ENCODE results near the gene VWA5B1. TPM values are rescaled to one million over a fixed set of nuclear protein-coding genes. Genes with fewer than 3 reads are reported as not detected.

Gene VWA5B1
- total RNA-seq, 1 experiment from 2014 or later, result not detected

DNA sequence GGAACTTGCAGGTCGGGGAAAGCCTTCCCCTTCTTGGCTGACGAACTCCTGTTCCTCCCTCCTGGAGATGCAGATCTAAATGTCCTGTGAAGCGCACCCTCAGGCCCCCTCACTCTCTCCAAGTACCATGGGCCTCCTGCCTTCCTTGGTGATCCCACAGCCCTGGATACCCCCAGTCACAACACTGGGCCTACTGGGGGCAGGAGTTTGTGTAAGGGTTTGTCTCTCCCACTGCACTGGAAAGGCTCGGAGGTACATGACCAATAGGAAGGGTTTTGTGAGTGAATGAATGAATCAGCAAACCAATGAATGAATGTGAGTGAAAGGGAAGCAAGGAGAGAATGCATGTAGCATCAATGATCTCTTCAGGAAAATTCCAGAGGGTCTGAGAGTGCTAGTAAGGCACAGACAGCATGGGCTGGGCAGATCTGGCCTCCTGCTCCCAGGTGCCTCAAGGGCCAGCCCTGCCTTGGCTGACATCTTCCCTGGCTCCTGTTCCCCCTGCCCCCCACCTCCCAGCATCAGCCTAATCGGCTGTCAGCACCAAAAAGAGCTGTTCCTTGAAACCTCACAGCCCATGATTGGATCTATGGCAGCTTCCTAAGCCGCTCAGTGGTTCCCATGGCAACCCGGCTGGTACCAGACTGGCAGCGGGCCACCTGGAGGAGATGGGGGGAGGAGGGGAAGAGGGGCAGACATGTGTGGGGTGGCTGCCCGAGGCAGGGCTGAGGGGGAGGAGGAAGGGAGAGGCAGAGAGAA, 95.8 kb downstream of the VWA5B1 start:
- Mint-ChIP-seq H3K9me3 (ENCODE audit: low read depth, unreplicated experiment) (no peaks in the 10 kb centered on the region), H3K4me3 (ENCODE audit: low read depth, unreplicated experiment) (no peak overlapping the region), H3K4me1 (ENCODE audit: low read depth, unreplicated experiment) (no peaks in the 10 kb centered on the region), H3K36me3 (ENCODE audit: insufficient read depth, unreplicated experiment) (no peaks in the 10 kb centered on the region), H3K27me3 (ENCODE audit: unreplicated experiment) (peaks cover 66% of the 10 kb centered on the region), H3K27ac (ENCODE audit: unreplicated experiment) (no peak overlapping the region)
- no TSS peak for BruUV-seq (replicated peaks)
- CTCF ChIA-PET, result no interaction called here
- no peak for DNase-seq
- intact Hi-C loops (cut with micrococcal nuclease; ENCODE audit: unreplicated experiment), result no loop called here
- TF ChIP-seq, protein P1, sequence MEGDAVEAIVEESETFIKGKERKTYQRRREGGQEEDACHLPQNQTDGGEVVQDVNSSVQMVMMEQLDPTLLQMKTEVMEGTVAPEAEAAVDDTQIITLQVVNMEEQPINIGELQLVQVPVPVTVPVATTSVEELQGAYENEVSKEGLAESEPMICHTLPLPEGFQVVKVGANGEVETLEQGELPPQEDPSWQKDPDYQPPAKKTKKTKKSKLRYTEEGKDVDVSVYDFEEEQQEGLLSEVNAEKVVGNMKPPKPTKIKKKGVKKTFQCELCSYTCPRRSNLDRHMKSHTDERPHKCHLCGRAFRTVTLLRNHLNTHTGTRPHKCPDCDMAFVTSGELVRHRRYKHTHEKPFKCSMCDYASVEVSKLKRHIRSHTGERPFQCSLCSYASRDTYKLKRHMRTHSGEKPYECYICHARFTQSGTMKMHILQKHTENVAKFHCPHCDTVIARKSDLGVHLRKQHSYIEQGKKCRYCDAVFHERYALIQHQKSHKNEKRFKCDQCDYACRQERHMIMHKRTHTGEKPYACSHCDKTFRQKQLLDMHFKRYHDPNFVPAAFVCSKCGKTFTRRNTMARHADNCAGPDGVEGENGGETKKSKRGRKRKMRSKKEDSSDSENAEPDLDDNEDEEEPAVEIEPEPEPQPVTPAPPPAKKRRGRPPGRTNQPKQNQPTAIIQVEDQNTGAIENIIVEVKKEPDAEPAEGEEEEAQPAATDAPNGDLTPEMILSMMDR (IDR thresholded peaks at IDR 0.05; ENCODE audit: unreplicated experiment), result no peak

DNA sequence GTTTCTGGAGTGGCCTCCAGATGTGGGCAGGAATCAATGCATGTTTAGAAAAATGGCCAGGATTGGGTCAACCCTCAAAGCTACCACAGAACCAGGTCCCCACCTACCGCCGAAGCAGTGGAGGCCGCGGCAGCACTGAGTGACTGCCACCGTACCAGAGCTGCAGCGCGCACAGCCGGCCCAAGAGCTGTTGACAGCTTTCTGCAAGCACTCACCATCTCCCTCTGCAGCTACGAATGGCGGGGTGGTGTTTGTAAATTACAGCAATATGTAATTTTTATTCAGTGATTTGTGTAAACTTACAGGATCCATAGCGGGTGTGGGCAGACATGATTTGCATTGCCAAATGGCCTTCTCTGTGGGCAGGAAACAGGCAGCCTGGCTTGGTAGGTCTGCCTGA, 98.9 kb downstream of the VWA5B1 start:
- peaks cover 6% of the 10 kb centered on the region for H3K9me3 Mint-ChIP-seq (ENCODE audit: low read depth, unreplicated experiment)
- DNase-seq, result no peak
- H3K27me3 Mint-ChIP-seq (ENCODE audit: unreplicated experiment), result peaks cover 73% of the 10 kb centered on the region
- TF ChIP-seq, protein P1 (IDR thresholded peaks at IDR 0.05; ENCODE audit: unreplicated experiment), result no peak
- H3K4me1 Mint-ChIP-seq (ENCODE audit: low read depth, unreplicated experiment), result no peaks in the 10 kb centered on the region
- intact Hi-C loops (cut with micrococcal nuclease; ENCODE audit: unreplicated experiment), result no loop called here
- CTCF ChIA-PET, result no interaction called here
- no peak overlapping the region for H3K4me3 Mint-ChIP-seq (ENCODE audit: low read depth, unreplicated experiment)
- no TSS peak for BruUV-seq (replicated peaks)
- H3K27ac Mint-ChIP-seq (ENCODE audit: unreplicated experiment), result no peak overlapping the region
- no peaks in the 10 kb centered on the region for H3K36me3 Mint-ChIP-seq (ENCODE audit: insufficient read depth, unreplicated experiment)

DNA sequence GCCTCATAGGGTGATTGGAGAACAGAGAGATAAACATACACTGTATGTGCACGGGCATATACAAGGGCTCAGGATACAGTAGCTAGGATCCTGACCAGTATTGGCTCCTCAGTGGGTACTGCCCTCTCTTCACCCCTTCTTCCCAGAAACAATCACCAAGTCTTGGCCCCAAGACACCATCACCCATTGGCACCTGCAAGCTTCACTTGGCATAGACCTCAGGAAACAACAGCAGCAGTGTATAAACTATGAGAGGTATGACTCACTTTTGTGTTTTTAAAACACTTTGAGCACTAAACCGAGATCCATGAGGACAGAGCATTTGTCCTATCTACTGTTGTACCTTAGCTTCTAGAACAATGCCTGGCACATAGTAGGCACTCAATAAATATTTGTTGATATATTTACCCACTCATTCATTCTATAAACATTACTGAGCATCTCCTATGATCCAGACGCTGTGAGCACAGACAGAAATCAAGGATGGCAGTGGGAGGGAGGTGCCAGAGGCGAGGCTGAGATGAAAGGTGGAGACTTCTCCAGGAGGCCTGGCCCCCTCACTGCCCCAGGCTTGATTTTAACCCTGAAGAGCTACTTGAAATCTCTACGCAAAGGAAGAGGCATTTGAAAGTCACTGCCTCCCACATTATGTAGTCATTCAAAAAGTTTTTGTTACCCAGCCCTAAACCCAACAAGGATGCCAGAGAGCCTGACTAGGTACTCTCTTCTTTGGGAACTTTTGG, 100.1 kb downstream of the VWA5B1 start:
- H3K4me1 Mint-ChIP-seq (ENCODE audit: low read depth, unreplicated experiment), result no peaks in the 10 kb centered on the region
- DNase-seq, result no peak
- no peak overlapping the region for H3K4me3 Mint-ChIP-seq (ENCODE audit: low read depth, unreplicated experiment)
- no peaks in the 10 kb centered on the region for H3K36me3 Mint-ChIP-seq (ENCODE audit: insufficient read depth, unreplicated experiment)
- intact Hi-C loops (cut with micrococcal nuclease; ENCODE audit: unreplicated experiment), result no loop called here
- TF ChIP-seq, protein P1 (IDR thresholded peaks at IDR 0.05; ENCODE audit: unreplicated experiment), result no peak
- peaks cover 66% of the 10 kb centered on the region for H3K27me3 Mint-ChIP-seq (ENCODE audit: unreplicated experiment)
- CTCF ChIA-PET, result no interaction called here
- peaks cover 6% of the 10 kb centered on the region for H3K9me3 Mint-ChIP-seq (ENCODE audit: low read depth, unreplicated experiment)
- no peak overlapping the region for H3K27ac Mint-ChIP-seq (ENCODE audit: unreplicated experiment)
- no TSS peak for BruUV-seq (replicated peaks)

DNA sequence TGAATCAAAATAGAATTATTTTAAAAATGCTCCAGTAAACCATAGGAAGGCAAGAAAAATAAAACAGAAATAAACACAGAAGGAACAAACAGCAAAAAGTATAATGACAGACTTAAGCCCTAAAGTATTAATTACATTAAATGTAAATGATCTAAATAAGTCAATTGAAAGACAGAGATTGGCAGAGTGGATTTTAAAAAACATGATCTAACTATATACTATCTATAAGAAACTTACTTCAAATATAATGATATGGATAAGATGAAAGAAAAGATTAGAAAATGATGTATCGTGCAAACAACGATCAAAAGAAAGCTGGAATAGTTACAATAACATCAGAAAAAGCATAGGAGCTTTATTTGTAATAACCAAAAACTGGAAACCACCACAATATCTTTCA, 104.6 kb downstream of the VWA5B1 start:
- CTCF ChIA-PET, result no interaction called here
- H3K27ac Mint-ChIP-seq (ENCODE audit: unreplicated experiment), result no peak overlapping the region
- H3K27me3 Mint-ChIP-seq (ENCODE audit: unreplicated experiment), result peaks cover 57% of the 10 kb centered on the region
- no TSS peak for BruUV-seq (replicated peaks)
- peaks cover 6% of the 10 kb centered on the region for H3K9me3 Mint-ChIP-seq (ENCODE audit: low read depth, unreplicated experiment)
- DNase-seq, result no peak
- TF ChIP-seq, protein P1 (IDR thresholded peaks at IDR 0.05; ENCODE audit: unreplicated experiment), result no peak
- no peaks in the 10 kb centered on the region for H3K4me1 Mint-ChIP-seq (ENCODE audit: low read depth, unreplicated experiment)
- no peaks in the 10 kb centered on the region for H3K36me3 Mint-ChIP-seq (ENCODE audit: insufficient read depth, unreplicated experiment)
- intact Hi-C loops (cut with micrococcal nuclease; ENCODE audit: unreplicated experiment), result no loop called here
- no peak overlapping the region for H3K4me3 Mint-ChIP-seq (ENCODE audit: low read depth, unreplicated experiment)
